ENCODE data around the gene SLC25A25. TPM values are rescaled to one million over a fixed set of nuclear protein-coding genes. Genes with fewer than 3 reads are reported as not detected.
A peak's percentile ranks its signal among the peaks of the same experiment; 100 is the strongest.

The SLC25A25 gene
- total and polyA plus RNA-seq, 12 donors: 11.4 to 60.6 (median 15.6) TPM

- WGBS, 4 donors: 85 to 88% (median 87%) methylated on average over 18 to 27 of the region's 27 CpGs
Measured at GRCh38 chr9:128121924-128122808, 54.1 kb downstream of the SLC25A25 start.

GRCh38 chr9:128122809-128123175 is 54.8 kb downstream of the SLC25A25 start:
- H3K4me1 ChIP-seq (replicated peaks in 1 of 2): peaks cover 18 to 22% of the 10 kb centered on the region in 2 donors
- H3K27me3 ChIP-seq: no peaks in the 10 kb centered on the region
- DNase-seq: peak in 2 of 7 donors; percentile 26 to 27
- no peak for TF ChIP-seq POLR2A (IDR thresholded peaks at IDR 0.05)
- TF ChIP-seq CTCF (IDR thresholded peaks at IDR 0.05): no peak
- no peak overlapping the region for H3K4me3 ChIP-seq
- WGBS, 4 donors: 90 to 98% (median 92%) methylated on average over 16 to 24 of the region's 24 CpGs; no CpG with 5 or more reads in 1 of the 4 donors
- intact Hi-C loops (cut with DNase I): loop anchor here in 1 of 2 donors (5.0 kb wide), 1 partner anchor 180 kb away; no protein-coding TSS in a partner anchor
- H3K27ac ChIP-seq: no peak overlapping the region
- peaks cover 0 to 50% of the 10 kb centered on the region in 2 donors for H3K36me3 ChIP-seq (replicated peaks in 1 of 2)
- H3K9me3 ChIP-seq (replicated peaks in 1 of 3): no peaks in the 10 kb centered on the region

More at GRCh38 chr9:128121924-128122808, 54.1 kb downstream of the SLC25A25 start:
- TF ChIP-seq POLR2A (IDR thresholded peaks at IDR 0.05) (no peak), CTCF (IDR thresholded peaks at IDR 0.05) (no peak)
- Histone ChIP-seq H3K9me3 (replicated peaks in 1 of 3) (no peaks in the 10 kb centered on the region), H3K4me1 (replicated peaks in 1 of 2) (peaks cover 18 to 22% of the 10 kb centered on the region in 2 donors), H3K36me3 (replicated peaks in 1 of 2) (peaks cover 0 to 50% of the 10 kb centered on the region in 2 donors), H3K27ac (no peak overlapping the region), H3K4me3 (no peak overlapping the region), H3K27me3 (no peaks in the 10 kb centered on the region)
- peak in 3 of 7 donors; percentile 6 to 27 (median 24) for DNase-seq
- intact Hi-C loops (cut with DNase I): loop anchor here in 1 of 2 donors (5.0 kb wide), 1 partner anchor 180 kb away; no protein-coding TSS in a partner anchor

- Histone ChIP-seq H3K36me3 (replicated peaks in 1 of 2) (peaks cover 0 to 50% of the 10 kb centered on the region in 2 donors), H3K4me3 (no peak overlapping the region), H3K4me1 (replicated peaks in 1 of 2) (peaks cover 18 to 22% of the 10 kb centered on the region in 2 donors), H3K27ac (no peak overlapping the region), H3K27me3 (no peaks in the 10 kb centered on the region), H3K9me3 (replicated peaks in 1 of 3) (no peaks in the 10 kb centered on the region)
- WGBS, 4 donors: 90 to 97% (median 91%) methylated on average over 14 to 21 of the region's 21 CpGs
- DNase-seq: peak in 1 of 7 donors; percentile 17
- TF ChIP-seq CTCF (IDR thresholded peaks at IDR 0.05): no peak
- no peak for TF ChIP-seq POLR2A (IDR thresholded peaks at IDR 0.05)
- intact Hi-C loops (cut with DNase I): loop anchor here in 1 of 2 donors (5.0 kb wide), 1 partner anchor 181 kb away; no protein-coding TSS in a partner anchor
Measured at GRCh38 chr9:128123451-128124080, 55.5 kb downstream of the SLC25A25 start.

- WGBS, 4 donors: 73 to 91% (median 87%) methylated on average over 4 to 8 of the region's 8 CpGs
Measured at GRCh38 chr9:128124451-128124850, 56.4 kb downstream of the SLC25A25 start.

More at GRCh38 chr9:128124451-128124850, 56.4 kb downstream of the SLC25A25 start:
- H3K36me3 ChIP-seq (replicated peaks in 1 of 2): peaks cover 0 to 50% of the 10 kb centered on the region in 2 donors
- intact Hi-C loops (cut with DNase I): loop anchor here in 1 of 2 donors (5.0 kb wide), 1 partner anchor 182 kb away; no protein-coding TSS in a partner anchor
- H3K27me3 ChIP-seq: no peaks in the 10 kb centered on the region
- no peak for TF ChIP-seq CTCF (IDR thresholded peaks at IDR 0.05)
- TF ChIP-seq POLR2A (IDR thresholded peaks at IDR 0.05): no peak
- no peak overlapping the region for H3K4me3 ChIP-seq
- H3K4me1 ChIP-seq (replicated peaks in 1 of 2): peaks cover 21 to 29% of the 10 kb centered on the region in 2 donors
- H3K27ac ChIP-seq: no peak overlapping the region
- peak in 1 of 7 donors; percentile 14 for DNase-seq
- H3K9me3 ChIP-seq (replicated peaks in 1 of 3): no peaks in the 10 kb centered on the region

All from adrenal gland (tissue), 12 donors.